HL-60 (cell line): ENCODE data around the gene CANT1.

Experiments
- CTCF ChIP-seq: IDR thresholded peaks from one replicate; pipeline ENCODE4 v1.5.1; 2011; ENCODE audit warnings: low read length, control low read depth, inconsistent platforms; ENCODE audit not compliant: insufficient read depth
- GABPA ChIP-seq: IDR thresholded peaks from 2 replicates; pipeline ENCODE4 v1.6.1; 2012; ENCODE audit warnings: low read depth
- POLR2AphosphoS5 ChIP-seq: IDR thresholded peaks from 2 replicates; pipeline ENCODE4 v1.6.1; 2012; ENCODE audit warnings: low read depth

GRCh38 chr17:79055197-79055596 lies 45.6 kb upstream of the CANT1 start:
- TF ChIP-seq CTCF, result no peak
- TF ChIP-seq GABPA, result no peak
- TF ChIP-seq POLR2AphosphoS5, result no peak
